ENCODE results near the gene DAB2IP.

Gene DAB2IP

DNA sequence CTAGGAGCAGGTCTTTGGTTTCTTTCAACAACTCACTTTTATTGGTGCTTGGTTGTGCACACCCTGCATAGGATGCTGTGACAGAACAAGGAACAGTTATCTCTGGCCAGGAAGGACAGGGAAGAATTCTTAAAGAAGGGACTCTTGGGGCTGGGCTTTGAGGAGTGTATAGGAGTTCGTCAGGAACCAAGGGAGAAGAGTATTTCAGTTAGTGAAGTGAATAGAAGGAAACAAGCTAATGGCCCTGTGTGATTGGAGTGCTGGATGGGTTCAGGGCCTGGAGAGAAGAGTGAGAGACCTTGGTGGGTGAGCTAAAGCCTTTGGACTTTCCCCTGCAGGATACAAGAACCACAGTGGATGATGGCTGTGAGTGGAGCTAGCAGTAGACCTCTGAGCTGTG, 32.2 kb downstream of the DAB2IP start:
- no peak for DNase-seq (ENCODE audit: low read depth in 2 of 2, low spot score in 1 of 2)

DNA sequence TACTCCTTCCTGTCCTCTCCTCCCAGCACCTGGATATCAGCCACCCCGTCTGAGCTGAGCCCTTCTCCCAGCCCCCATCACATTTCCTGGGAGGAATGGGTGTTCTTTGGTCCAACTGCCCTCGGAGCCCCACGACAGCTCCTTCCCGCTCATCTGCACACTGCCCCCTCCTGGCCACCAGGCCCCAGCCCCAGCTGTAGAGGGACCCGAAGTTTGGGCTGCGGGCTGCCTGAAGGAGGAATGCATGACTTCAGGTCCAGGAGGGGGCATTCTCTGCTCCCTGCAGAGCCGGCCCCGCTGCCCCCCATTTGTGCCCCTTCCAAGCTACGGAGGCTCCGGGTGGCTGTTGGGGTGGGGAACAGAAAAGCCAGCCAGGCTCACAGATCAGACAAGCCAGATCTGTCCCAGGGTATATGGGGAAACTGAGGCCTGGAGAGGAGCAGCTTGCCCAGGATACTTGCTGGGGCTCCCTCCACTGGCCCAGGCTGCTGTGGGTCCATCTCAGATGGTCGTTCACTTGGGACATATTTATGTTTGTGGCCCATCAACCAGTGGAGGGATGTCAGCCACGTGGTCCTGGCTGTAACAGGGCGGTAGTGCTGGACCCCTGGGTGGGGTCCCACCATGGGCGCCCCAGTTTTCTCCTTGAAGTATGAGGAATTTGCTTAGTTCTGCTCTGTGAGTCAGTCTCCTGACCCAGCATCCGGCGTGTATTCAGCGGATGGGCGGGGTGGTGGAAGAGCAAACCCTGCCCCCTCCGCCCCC, 33.1 kb downstream of the DAB2IP start:
- no peak for DNase-seq (ENCODE audit: low read depth in 2 of 2, low spot score in 1 of 2)

GRCh38 chr9:121685146-121685794, 33.8 kb downstream of the DAB2IP start:
- no peak for DNase-seq (ENCODE audit: low read depth in 2 of 2, low spot score in 1 of 2)

DNA sequence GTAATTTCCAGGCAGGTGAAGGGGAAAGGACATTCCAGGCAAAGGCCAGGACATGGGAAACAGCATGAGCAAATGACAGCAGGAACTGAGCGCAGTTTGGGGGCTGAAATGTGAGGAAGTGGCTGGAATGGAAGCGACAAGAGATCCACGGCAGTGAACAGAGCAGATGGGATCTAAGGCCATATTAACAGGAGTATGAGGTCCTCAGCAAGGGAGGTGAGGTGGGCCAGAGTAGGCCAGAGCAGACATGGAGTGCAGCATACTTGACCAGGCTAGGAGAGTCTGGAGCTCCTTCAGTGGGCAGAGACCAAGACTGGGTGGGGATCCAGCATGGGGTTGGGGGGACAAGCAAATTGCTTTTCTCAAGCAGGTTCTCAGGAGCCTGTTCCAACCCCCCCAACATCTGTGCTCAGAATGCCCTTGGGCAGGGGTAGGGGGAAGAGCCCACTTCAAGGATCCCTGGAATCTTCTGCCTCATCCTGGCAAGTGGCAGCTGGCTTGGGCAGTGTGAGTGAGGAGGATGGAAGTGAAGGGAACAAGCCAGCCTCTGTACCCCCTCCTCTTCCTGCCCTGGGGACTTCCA, 34.5 kb downstream of the DAB2IP start:
- no peak for DNase-seq (ENCODE audit: low read depth in 2 of 2, low spot score in 1 of 2)

DNA sequence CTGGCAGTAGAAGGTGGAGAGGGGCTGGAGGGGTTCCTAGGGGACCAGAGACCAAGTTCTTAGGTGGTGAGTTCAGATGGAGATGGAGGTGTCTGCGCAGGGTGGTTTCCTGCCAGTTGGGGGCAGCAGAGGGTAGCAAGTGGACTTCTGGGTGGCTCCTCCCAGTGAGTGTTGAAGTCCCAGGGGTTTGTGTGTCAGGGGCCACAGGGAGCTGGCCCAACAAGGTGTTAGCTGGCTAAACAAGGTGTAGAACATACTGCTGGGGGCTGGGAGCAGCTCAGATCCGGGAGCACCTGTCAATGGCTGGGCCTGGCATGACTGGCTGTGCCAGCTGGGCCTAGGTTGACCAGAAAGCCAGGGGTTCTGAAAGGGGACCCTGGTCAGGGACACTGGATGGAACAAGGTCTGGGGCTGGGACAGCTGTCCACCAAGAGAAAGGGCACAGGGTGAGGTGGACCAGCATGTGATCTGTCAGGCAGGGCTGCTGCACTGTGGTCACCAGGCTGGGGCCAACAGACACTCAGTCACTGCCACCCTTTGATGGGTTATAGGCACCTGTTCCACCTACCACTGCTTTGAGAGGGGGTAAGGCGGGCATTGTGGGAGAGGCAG, 35.6 kb downstream of the DAB2IP start:
- peak in 1 of 2 donors; percentile 18 for DNase-seq (ENCODE audit: low read depth in 2 of 2, low spot score in 1 of 2)

- DNase-seq (ENCODE audit: low read depth in 2 of 2, low spot score in 1 of 2) = no peak
Observed at GRCh38 chr9:121688146-121688680, 36.8 kb downstream of the DAB2IP start.

DNA sequence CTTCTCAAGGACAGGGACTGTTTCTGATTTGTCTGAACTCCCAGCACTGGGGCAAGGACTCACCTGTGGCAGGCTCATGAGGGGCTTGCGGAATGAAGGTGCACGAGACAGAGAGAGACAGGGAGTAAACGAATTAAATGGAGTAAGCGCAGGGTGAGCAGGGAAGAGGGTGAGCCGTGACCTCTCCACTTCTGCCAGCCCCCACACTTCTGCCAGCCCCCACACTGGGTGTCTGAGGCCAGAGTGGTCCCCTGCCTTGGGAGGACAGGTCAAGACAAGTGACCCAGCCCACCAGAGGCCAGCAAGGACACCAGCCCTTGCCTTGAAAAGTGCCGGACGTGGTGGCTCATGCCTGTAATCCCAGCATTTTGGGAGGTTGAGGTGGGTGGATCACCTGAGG, 37.2 kb downstream of the DAB2IP start:
- DNase-seq (ENCODE audit: low read depth in 2 of 2, low spot score in 1 of 2) = no peak

DNA sequence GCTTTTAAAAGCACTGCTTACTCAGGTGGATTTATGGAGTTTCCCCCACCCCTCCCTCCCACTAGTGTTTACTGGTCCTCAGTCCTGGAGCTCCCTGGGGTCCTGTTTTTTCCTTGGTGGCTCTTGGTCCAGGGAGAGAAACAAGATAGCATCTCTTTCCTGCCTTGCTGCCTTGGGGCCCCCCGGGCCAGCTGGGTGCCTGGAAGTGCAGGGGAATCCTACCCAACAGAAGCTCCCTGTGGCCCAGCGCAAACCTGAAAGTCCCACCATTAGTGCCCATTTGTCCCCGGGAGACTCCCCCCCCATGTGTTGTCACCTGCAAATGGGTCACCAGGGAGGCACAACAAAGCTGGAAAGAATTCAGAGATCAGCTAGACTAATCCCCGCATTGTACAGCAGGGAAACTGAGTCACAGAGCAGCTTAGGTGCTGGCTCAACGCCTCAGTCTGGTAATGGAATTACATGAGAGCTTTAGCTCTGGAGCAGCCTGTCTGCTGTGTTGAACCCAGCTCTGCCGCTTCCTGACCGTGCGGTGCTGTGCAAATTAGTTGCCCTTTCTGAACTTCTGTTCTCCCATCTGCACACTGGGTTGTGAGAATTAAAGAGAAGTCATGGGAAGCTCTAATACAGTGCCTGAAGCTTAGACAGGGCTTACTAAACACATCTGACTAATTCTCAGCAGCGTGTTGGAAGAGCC, 38.2 kb downstream of the DAB2IP start:
- no peak for DNase-seq (ENCODE audit: low read depth in 2 of 2, low spot score in 1 of 2)

DNA sequence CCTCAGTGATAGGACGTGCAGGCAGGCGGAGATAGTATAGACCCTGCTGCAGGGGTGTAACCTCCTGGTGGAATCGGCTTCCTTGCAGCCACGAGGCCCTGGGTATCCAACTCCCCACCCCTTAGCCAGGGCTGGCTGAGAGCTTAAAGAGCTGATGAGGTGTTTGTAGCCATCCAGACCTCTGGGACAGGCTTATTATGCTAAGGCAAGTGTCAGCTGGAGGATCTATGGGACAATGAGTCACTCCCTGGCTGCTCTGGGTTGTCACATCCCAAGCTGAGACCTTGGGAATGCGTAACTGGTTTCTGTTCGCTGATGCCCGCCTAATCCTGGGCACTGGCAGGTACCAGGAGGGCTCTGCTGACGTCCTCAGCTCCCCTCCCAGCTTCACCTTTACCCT, 38.9 kb downstream of the DAB2IP start:
- DNase-seq (ENCODE audit: low read depth in 2 of 2, low spot score in 1 of 2) = no peak

DNA sequence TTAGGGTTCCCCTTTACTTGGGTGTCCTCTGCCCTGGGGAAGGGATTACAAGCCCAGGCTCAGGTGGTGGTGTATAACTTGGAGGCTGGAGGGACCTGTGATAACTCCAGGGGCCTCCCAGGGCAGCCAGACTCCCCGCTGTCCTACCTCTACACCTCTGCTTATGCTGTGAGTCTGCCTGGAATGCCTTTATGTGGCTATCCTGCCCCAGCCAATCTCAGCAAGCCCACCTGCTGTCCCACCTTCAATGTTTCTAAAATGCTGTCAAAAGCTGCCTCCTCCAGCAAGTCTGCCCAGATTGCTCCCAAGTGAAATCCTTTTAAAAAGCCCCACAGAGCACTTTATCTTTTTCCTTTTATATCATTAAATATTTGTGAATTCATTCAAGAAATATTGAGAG, 39.3 kb downstream of the DAB2IP start:
- DNase-seq (ENCODE audit: low read depth in 2 of 2, low spot score in 1 of 2) = no peak

GRCh38 chr9:121691890-121692289, 40.5 kb downstream of the DAB2IP start:
- DNase-seq (ENCODE audit: low read depth in 2 of 2, low spot score in 1 of 2) = no peak

- no peak for DNase-seq (ENCODE audit: low read depth in 2 of 2, low spot score in 1 of 2)
Observed at GRCh38 chr9:121692606-121693387, 41.4 kb downstream of the DAB2IP start.

DNA sequence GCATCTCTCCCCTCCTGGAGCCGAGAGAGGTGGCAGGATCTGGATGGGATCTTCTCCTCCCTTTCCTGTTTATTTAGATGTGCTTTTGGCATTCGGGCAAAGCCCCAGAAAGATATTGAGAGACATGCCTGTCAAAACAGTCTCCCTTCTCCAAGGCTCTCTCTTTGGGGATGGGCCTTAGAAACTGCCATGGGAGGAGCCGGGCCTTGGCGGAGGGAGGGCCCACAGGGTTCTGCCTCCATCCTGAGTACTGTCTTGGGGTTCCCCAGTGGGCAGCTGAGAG, 41.9 kb downstream of the DAB2IP start:
- DNase-seq (ENCODE audit: low read depth in 2 of 2, low spot score in 1 of 2) = no peak

GRCh38 chr9:121694001-121694400, 42.6 kb downstream of the DAB2IP start:
- no peak for DNase-seq (ENCODE audit: low read depth in 2 of 2, low spot score in 1 of 2)

- DNase-seq (ENCODE audit: low read depth in 2 of 2, low spot score in 1 of 2) = no peak
Observed at GRCh38 chr9:121694600-121694999, 43.2 kb downstream of the DAB2IP start.

- no peak for DNase-seq (ENCODE audit: low read depth in 2 of 2, low spot score in 1 of 2)
Observed at GRCh38 chr9:121696930-121697329, 45.5 kb downstream of the DAB2IP start.

GRCh38 chr9:121698627-121699570, 47.5 kb downstream of the DAB2IP start:
- DNase-seq (ENCODE audit: low read depth in 2 of 2, low spot score in 1 of 2) = peak in 1 of 2 donors; percentile 40

DNA sequence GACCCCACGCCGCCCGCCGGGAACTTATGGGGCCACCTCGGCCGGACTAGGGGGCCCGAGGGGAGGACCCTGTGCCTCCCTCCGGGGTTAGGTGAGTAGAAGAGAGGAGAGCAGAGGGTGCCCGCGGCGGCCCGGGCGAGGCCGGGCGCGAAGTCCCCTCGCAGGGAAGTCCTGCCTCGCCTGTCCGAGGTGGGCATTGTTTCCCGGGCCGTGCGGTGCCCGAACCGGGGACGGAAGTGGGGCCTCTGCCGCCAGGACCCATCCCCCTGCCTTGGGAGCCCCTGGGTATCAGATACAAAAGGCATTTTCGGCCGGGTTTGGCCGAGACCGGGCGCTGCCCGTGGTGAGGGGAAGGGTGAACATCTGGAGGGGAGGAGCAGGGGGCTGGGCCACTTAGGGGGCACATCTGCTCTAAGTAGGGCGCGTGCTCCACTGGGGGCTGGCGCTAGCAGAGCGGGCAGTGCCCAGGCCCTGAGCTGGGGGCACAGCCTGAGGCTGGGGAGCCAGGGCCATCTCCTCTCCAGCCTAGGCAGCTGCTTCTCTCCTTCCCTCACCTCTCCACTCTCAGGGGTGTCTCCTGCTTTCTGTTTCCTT, 48.2 kb downstream of the DAB2IP start:
- DNase-seq (ENCODE audit: low read depth in 2 of 2, low spot score in 1 of 2) = no peak

DNA sequence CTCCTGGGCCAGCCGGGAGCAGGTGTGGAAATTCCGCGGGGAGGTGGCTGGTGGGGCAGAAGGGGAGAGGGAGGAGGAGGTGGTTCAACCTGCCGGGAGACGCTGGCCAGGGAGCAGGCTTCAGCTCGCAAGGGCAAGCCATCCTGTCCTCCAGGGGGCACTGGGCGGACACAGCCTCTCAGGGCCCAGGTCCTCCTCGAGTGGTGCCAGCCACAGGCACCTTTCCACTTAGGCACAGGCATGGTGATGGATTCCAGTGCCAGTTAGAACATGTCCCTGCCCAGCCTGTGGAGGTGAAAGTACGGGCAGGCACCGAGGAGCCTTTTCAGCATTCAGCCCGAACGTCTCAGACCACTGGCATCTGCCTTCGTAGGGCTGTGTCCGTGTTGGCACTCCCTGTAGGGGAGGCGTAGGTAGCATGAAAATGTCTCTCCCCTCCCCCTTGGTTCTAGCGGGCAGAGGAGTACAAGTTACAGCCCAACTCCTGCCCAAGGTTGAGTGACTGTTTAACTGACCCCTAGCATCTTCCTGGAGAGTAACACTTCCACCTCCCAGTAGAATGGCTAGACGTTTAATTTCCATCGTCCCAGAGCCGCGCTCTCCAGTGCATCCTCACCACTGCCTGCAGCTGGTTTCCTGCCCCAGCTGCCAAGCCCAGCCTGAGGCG, 48.9 kb downstream of the DAB2IP start:
- DNase-seq (ENCODE audit: low read depth in 2 of 2, low spot score in 1 of 2) = no peak
